Loucy (cell line): ENCODE results near the gene GLG1.
"Not testable (repeated sequence)": the region's sequence is repeated elsewhere in the genome, so short reads cannot be mapped to it uniquely, and the experiment has no call there.

Experiments used
- EZH2phosphoT487 ChIP-seq: fragments of 200-600 bp; IDR thresholded peaks from 2 replicates; pipeline ENCODE4 v1.6.1; 2018; ENCODE audit warnings: antibody characterized with exemption, mild to moderate bottlenecking, moderate library complexity, borderline replicate concordance
- TF ChIP-seq, protein P1 (sequence below): fragments of 200-600 bp; sonication (generic); conservative IDR thresholded peaks from 2 replicates; pipeline ENCODE4 v1.5.1; 2014; ENCODE audit warnings: mild to moderate bottlenecking, antibody characterized with exemption, low read length

DNA sequence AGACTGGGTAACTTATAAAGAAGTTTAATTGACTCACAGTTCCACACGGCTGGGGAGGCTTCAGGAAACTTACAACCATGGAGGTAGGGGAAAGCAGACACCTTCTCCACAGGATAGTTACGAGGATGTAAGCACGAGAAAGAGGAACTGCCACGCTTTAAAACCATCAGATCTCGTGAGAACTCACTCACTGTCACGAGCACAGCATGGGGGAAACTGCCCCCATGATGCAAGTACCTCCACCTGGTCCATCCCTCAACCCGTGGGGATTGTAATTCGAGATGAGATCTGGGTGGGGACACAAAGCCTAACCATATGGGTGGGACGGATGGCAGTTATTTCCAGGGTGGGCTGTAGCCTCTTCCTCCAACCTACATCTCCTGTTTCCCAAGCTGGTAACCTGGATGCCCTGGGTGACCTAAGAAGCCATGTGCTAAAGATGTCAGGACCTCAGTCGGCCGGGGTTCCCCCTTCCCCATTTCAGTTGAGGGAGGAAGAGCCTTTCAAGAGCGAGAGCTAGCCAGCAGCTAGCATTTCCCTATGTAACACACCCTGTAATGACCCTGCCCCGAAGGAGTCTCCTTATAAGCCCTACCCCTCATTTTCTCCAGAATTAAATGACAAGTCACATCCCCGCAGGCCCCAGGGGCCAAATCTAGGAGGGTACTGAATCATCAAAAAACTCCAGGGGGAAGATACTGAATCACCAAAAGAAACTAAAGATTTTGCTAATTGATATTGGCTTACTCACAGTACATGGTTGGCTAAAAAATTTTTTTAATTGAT is 202.6 kb downstream of the GLG1 start:
- TF ChIP-seq, protein P1, sequence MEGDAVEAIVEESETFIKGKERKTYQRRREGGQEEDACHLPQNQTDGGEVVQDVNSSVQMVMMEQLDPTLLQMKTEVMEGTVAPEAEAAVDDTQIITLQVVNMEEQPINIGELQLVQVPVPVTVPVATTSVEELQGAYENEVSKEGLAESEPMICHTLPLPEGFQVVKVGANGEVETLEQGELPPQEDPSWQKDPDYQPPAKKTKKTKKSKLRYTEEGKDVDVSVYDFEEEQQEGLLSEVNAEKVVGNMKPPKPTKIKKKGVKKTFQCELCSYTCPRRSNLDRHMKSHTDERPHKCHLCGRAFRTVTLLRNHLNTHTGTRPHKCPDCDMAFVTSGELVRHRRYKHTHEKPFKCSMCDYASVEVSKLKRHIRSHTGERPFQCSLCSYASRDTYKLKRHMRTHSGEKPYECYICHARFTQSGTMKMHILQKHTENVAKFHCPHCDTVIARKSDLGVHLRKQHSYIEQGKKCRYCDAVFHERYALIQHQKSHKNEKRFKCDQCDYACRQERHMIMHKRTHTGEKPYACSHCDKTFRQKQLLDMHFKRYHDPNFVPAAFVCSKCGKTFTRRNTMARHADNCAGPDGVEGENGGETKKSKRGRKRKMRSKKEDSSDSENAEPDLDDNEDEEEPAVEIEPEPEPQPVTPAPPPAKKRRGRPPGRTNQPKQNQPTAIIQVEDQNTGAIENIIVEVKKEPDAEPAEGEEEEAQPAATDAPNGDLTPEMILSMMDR: not testable (repeated sequence)
- not testable (repeated sequence) for TF ChIP-seq EZH2phosphoT487
